Natural killer cell (primary cell): Measurements from ENCODE around the gene PDE8B. TPM values are rescaled to one million over a fixed set of nuclear protein-coding genes. Genes with fewer than 3 reads are reported as not detected.

ENCODE experiments used
- ATAC-seq, 3 donors: fragments of 150-1000 bp in 2 of 3; fragments of 200-7000 bp in 1 of 3; cut with Tn5 transposase; 1 replicate in 1 of 3; 2 replicates in 2 of 3; pipeline ENCODE4 v1.10.0; 2021; ENCODE audit warnings: mild to moderate bottlenecking in 2 of 3, moderate library complexity in 2 of 3
- DNase-seq, 2 donors: peaks; one replicate each; pipeline versions ENCODE4 v3.0.0 to v3.0.0-alpha.2; 2013 to 2021; ENCODE audit warnings: mixed read lengths in 1 of 2
- H3K27ac ChIP-seq: one replicate; pipeline ENCODE4 v1.5.1; 2013; ENCODE audit warnings: mild to moderate bottlenecking, low read length
- H3K27me3 ChIP-seq: one replicate; pipeline ENCODE4 v1.6.1; 2013; ENCODE audit warnings: low read length; ENCODE audit not compliant: control insufficient read depth, insufficient read depth
- H3K36me3 ChIP-seq: one replicate; pipeline ENCODE4 v1.6.1; 2013; ENCODE audit warnings: low read length; ENCODE audit not compliant: control insufficient read depth, insufficient read depth
- H3K4me1 ChIP-seq: one replicate; pipeline ENCODE4 v1.6.1; 2013; ENCODE audit warnings: low read length; ENCODE audit not compliant: control insufficient read depth, insufficient read depth
- H3K4me3 ChIP-seq: one replicate; pipeline ENCODE4 v1.5.1; 2013; ENCODE audit warnings: low read length
- H3K9me3 ChIP-seq: one replicate; pipeline ENCODE4 v1.6.1; 2013; ENCODE audit warnings: low read length; ENCODE audit not compliant: control insufficient read depth, insufficient read depth
- H3K27ac Mint-ChIP-seq, 2 donors: one replicate each; pipeline ENCODE4 v1.8.0; 2022; ENCODE audit warnings: mild to moderate bottlenecking in 2 of 2, mixed read lengths in 2 of 2, moderate library complexity in 1 of 2
- H3K27me3 Mint-ChIP-seq, 2 donors: one replicate each; pipeline ENCODE4 v1.8.0; 2022; ENCODE audit warnings: low read depth in 2 of 2, mixed read lengths in 2 of 2
- H3K36me3 Mint-ChIP-seq: one replicate; pipeline ENCODE4 v1.8.0; 2022; ENCODE audit warnings: mixed read lengths
- H3K4me1 Mint-ChIP-seq, 2 donors: one replicate each; pipeline ENCODE4 v1.8.0; 2022; ENCODE audit warnings: mixed read lengths in 2 of 2
- H3K4me3 Mint-ChIP-seq: one replicate; pipeline ENCODE4 v1.8.0; 2022; ENCODE audit warnings: mild to moderate bottlenecking, moderate library complexity, mixed read lengths
- H3K9me3 Mint-ChIP-seq, 2 donors: one replicate each; pipeline ENCODE4 v1.8.0; 2022; ENCODE audit warnings: mixed read lengths in 2 of 2
- WGBS: methylation state at CpG from one replicate; pipeline ENCODE4 v1.1.7; 2013; ENCODE audit warnings: missing lambda C conversion rate; ENCODE audit not compliant: insufficient coverage; 5-methylcytosine and 5-hydroxymethylcytosine counted together
- intact Hi-C: fragments of 100-400 bp; cut with micrococcal nuclease; formaldehyde crosslinking; loops from one replicate; pipeline ENCODE4 v1.14.2; 2022
- total RNA-seq, 4 donors: library from RNA; stranded (reverse); fragments of 120-200 nt in 1 of 4; gene quantifications; one replicate each; pipeline versions ENCODE4 v1.2.3 to v1.2.4, GENCODE V29; 2013 to 2022
- TF ChIP-seq, protein P1 (sequence below): fragments of 200-600 bp; IDR thresholded peaks from one replicate; pipeline ENCODE4 v1.8.0; 2022; ENCODE audit warnings: antibody characterized with exemption

The PDE8B gene
- total RNA-seq, 3 donors from 2014 or later (not counting 1 experiment from before 2014, with no cell fraction given), result 0.23 to 0.82 TPM; not detected in 1

DNA sequence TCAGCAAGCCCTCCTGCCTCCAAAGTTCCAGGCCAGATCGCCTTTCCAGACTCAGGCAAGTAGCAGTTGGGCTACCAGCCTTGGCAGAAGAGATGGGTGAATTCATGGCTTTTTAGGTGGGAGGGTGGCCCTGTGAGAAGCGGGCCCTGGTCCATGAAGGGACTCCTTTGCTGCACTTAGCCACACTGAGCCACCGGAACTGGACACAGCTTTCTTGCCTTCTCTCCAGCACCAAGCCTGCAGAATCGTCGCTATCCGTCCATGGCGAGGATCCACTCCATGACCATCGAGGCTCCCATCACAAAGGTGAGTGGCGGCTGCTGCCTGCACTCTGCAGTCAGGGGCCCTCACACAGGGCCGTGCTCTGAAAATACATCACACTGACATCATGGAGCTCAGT is 196.7 kb downstream of the PDE8B start:
- Histone ChIP-seq H3K9me3 (no peaks in the 10 kb centered on the region), H3K27me3 (no peaks in the 10 kb centered on the region), H3K27ac (no peak overlapping the region), H3K4me3 (no peak overlapping the region), H3K36me3 (no peaks in the 10 kb centered on the region), H3K4me1 (no peaks in the 10 kb centered on the region)
- ATAC-seq, result no peak
- no peak overlapping the region for H3K4me3 Mint-ChIP-seq
- H3K4me1 Mint-ChIP-seq, result no peaks in the 10 kb centered on the region
- TF ChIP-seq, protein P1, sequence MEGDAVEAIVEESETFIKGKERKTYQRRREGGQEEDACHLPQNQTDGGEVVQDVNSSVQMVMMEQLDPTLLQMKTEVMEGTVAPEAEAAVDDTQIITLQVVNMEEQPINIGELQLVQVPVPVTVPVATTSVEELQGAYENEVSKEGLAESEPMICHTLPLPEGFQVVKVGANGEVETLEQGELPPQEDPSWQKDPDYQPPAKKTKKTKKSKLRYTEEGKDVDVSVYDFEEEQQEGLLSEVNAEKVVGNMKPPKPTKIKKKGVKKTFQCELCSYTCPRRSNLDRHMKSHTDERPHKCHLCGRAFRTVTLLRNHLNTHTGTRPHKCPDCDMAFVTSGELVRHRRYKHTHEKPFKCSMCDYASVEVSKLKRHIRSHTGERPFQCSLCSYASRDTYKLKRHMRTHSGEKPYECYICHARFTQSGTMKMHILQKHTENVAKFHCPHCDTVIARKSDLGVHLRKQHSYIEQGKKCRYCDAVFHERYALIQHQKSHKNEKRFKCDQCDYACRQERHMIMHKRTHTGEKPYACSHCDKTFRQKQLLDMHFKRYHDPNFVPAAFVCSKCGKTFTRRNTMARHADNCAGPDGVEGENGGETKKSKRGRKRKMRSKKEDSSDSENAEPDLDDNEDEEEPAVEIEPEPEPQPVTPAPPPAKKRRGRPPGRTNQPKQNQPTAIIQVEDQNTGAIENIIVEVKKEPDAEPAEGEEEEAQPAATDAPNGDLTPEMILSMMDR, result no peak
- no peak overlapping the region for H3K27ac Mint-ChIP-seq
- H3K36me3 Mint-ChIP-seq, result no peaks in the 10 kb centered on the region
- no peak for DNase-seq
- no peaks in the 10 kb centered on the region for H3K9me3 Mint-ChIP-seq
- intact Hi-C loops, result no loop called here
- 96% methylated on average over 10 of the region's 10 CpGs for WGBS
- H3K27me3 Mint-ChIP-seq, result peaks cover 5 to 14% of the 10 kb centered on the region in 2 donors

DNA sequence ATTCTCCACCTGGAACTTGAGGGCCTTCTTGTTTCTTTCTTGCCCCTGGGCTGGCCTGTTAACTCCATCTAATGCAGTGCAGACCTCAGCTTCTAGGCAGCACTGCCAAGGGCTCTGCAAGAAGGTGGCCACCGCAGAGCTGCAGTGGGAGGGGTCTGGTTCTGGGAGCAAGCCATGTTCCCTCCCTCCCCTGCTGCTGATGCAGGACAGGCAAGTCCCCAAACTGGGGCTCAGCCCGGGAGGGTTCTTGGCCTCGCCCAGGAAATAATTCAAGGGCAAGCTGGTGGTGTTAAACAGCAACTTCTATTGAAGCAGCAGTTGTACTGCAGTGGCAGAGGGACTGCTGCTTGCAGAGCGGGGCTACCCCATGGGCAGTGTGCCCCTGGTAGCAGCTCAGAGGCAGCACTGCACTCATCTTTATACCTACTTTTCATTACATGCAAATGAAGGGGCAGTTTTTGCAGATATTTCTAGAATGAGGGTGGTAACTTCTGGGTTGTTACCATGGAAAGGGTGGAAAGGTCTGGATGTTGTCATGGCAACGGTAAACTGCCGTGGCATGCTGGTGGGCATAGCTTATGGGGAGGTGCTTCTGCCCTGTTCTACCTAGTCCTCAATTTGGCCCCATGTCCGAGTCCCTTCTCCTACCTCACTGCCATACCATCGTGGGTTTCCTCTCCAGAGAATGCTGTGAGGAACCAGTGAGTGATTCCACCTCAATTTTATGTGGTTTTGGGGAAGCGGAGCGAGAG is 199.6 kb downstream of the PDE8B start:
- no peaks in the 10 kb centered on the region for H3K9me3 Mint-ChIP-seq
- no peak overlapping the region for H3K27ac Mint-ChIP-seq
- TF ChIP-seq, protein P1, result no peak
- H3K27me3 ChIP-seq, result no peaks in the 10 kb centered on the region
- no peak for DNase-seq
- H3K27ac ChIP-seq, result no peak overlapping the region
- H3K4me3 ChIP-seq, result no peak overlapping the region
- H3K4me1 Mint-ChIP-seq, result no peaks in the 10 kb centered on the region
- H3K27me3 Mint-ChIP-seq, result peaks cover 5 to 14% of the 10 kb centered on the region in 2 donors
- H3K36me3 ChIP-seq, result no peaks in the 10 kb centered on the region
- H3K9me3 ChIP-seq, result no peaks in the 10 kb centered on the region
- ATAC-seq, result no peak
- H3K4me1 ChIP-seq, result no peaks in the 10 kb centered on the region
- intact Hi-C loops, result no loop called here
- no peaks in the 10 kb centered on the region for H3K36me3 Mint-ChIP-seq
- WGBS, result 81% methylated on average over 10 of the region's 10 CpGs
- no peak overlapping the region for H3K4me3 Mint-ChIP-seq

DNA sequence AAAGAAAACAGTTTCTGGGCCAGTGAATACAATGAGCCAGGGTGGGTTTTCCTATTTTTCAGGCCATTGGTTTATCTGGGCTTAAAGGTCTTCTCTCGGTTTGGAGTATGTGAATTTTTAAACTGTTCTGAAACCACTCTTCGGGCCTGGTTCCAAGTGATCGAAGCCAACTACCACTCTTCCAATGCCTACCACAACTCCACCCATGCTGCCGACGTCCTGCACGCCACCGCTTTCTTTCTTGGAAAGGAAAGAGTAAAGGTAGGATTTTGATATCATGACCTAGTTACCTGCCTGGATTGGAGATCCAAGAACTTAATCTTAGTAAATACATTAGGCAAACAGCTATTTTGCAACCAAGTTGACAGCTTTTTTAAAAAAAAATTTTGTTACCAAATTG is 202.6 kb downstream of the PDE8B start:
- Histone ChIP-seq H3K4me3 (no peak overlapping the region), H3K36me3 (no peaks in the 10 kb centered on the region), H3K27ac (no peak overlapping the region), H3K27me3 (no peaks in the 10 kb centered on the region), H3K9me3 (no peaks in the 10 kb centered on the region), H3K4me1 (no peaks in the 10 kb centered on the region)
- H3K9me3 Mint-ChIP-seq, result no peaks in the 10 kb centered on the region
- intact Hi-C loops, result no loop called here
- no CpG with 5 or more reads among the region's 7 CpGs for WGBS
- H3K4me3 Mint-ChIP-seq, result no peak overlapping the region
- H3K27me3 Mint-ChIP-seq, result peaks cover 6 to 11% of the 10 kb centered on the region in 2 donors
- no peaks in the 10 kb centered on the region for H3K36me3 Mint-ChIP-seq
- TF ChIP-seq, protein P1, result no peak
- no peaks in the 10 kb centered on the region for H3K4me1 Mint-ChIP-seq
- no peak overlapping the region for H3K27ac Mint-ChIP-seq
- ATAC-seq (no peak), DNase-seq (no peak)

DNA sequence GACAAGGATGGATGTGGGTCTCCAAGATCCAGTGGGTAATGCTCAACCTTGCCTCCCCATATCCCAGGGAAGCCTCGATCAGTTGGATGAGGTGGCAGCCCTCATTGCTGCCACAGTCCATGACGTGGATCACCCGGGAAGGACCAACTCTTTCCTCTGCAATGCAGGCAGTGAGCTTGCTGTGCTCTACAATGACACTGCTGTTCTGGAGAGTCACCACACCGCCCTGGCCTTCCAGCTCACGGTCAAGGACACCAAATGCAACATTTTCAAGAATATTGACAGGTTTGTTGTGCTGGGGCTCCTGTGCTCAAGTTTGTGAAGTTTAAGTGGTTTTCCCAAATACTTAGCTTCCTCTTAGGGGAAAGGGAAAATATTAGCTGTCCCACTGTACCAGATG is 207.7 kb downstream of the PDE8B start:
- DNase-seq (no peak), ATAC-seq (no peak)
- Mint-ChIP-seq H3K4me1 (no peaks in the 10 kb centered on the region), H3K4me3 (no peak overlapping the region), H3K9me3 (no peaks in the 10 kb centered on the region), H3K36me3 (no peaks in the 10 kb centered on the region), H3K27me3 (peaks cover 0 to 11% of the 10 kb centered on the region in 2 donors), H3K27ac (no peak overlapping the region)
- intact Hi-C loops, result no loop called here
- Histone ChIP-seq H3K9me3 (no peaks in the 10 kb centered on the region), H3K27ac (no peak overlapping the region), H3K27me3 (no peaks in the 10 kb centered on the region), H3K36me3 (no peaks in the 10 kb centered on the region), H3K4me3 (no peak overlapping the region), H3K4me1 (no peaks in the 10 kb centered on the region)
- TF ChIP-seq, protein P1, result no peak
- 88% methylated on average over 5 of the region's 5 CpGs for WGBS
